ENCODE results near the gene EHD1. TPM values are rescaled to one million over a fixed set of nuclear protein-coding genes. Genes with fewer than 3 reads are reported as not detected.

The EHD1 gene
- polyA plus RNA-seq (2011; rRNA removed) = 25.9 and 27.7 TPM in 2 replicates
- 96.0 and 103 TPM in 2 replicates for polyA plus RNA-seq (2012; cell fraction: cytosol; rRNA removed)
- 153 and 200 TPM in 2 replicates for polyA plus RNA-seq (2012; cell fraction: nucleus; rRNA removed)
- polyA plus RNA-seq (2017; fragmentation: RNase III; extraction: RNeasy Plus Mini Kit Qiagen cat#74134 plus additional on column Dnase treatment) = 37.8 to 52.4 TPM (median 43.4 TPM) in 3 replicates
- polyA minus RNA-seq (2011; rRNA and poly(A)+ RNA removed) = 65.8 and 67.3 TPM in 2 replicates

DNA sequence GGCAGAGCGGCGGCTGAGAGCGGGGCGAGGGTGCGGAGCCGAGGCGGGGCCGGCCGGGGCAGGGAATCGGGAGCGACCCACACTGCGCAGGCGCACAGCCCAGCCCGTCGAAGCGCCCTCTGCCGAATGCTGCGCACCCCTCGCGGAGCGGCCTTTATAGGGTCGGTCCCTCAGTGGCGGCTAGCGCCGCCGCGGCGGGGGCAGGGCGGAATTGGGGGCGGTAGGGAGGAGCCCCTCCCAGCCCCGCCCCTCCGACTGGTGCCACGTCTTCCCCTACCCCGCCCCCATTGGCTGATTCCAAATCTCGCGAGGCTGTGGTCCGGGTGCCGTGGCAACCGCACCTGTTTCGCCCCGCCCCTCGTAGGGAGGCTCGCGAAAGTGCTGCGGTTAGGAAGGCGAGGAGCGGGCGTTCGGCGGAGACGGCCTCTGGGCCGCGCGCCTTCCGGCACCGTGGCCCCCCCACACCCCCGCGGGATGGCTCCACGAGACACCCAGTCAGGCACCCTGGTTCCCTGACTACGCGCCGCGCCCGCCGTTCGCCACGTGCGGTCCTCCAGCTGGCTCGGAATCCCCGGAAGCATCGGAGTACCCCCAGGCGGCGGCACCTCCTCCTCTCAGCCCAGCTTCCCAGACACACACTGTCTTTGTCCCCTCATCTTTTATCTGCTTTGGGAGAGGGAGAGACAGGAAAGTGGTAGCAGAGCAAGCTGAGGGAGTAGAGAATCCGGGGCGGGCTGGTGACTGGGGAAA lies at the start of gene EHD1:
EHD1 (minus strand) TSS at position 128 of the 750 bp plus-strand sequence. CDS start 157 bp downstream, outside the sequence.
- Histone ChIP-seq H3K4me2 (peak within 1 kb of the TSS; percentile 95), H3K4me3 (peak within 1 kb of the TSS; percentile 90), H3K27ac (peak within 1 kb of the TSS; percentile 92 to 97), H3K9me3 (no peaks in the 10 kb centered on the region), H3K4me1 (peaks cover 24% of the 10 kb centered on the region)
- FAIRE-seq (no peak), DNase-seq (ENCODE audit: low read depth in 1 of 2, low spot score in 1 of 2) (peak; percentile 97 to 98), ATAC-seq (peak; percentile 77 to 89)
- 2% methylated on average over 23 of the region's 75 CpGs for WGBS (ENCODE audit: missing lambda C conversion rate)
- POLR2A ChIA-PET = interaction anchor here (0.7 to 4.4 kb wide), 12 partner anchors 9 to 34 kb away, joined by 3 to 27 read pairs (median 4); partner anchors contain the start of gene CDC42BPG
- CTCF ChIA-PET = interaction anchor here (0.9 to 31.5 kb wide), 8 partner anchors 13 to 156 kb away, joined by 3 to 1607 read pairs (median 4); partner anchors contain the start of genes ARL2 and CDC42BPG
- no peak for TF ChIP-seq CBX8 (IDR thresholded peaks at IDR 0.05)
- no peak for TF ChIP-seq ZFP36 (IDR thresholded peaks at IDR 0.05; ENCODE audit: borderline replicate concordance, partially characterized antibody)
- TF ChIP-seq, protein P1, sequence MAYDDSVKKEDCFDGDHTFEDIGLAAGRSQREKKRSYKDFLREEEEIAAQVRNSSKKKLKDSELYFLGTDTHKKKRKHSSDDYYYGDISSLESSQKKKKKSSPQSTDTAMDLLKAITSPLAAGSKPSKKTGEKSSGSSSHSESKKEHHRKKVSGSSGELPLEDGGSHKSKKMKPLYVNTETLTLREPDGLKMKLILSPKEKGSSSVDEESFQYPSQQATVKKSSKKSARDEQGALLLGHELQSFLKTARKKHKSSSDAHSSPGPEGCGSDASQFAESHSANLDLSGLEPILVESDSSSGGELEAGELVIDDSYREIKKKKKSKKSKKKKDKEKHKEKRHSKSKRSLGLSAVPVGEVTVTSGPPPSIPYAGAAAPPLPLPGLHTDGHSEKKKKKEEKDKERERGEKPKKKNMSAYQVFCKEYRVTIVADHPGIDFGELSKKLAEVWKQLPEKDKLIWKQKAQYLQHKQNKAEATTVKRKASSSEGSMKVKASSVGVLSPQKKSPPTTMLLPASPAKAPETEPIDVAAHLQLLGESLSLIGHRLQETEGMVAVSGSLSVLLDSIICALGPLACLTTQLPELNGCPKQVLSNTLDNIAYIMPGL (CRISPR knock-in tag; IDR thresholded peaks at IDR 0.05; ENCODE audit: borderline replicate concordance) = no peak
- TF ChIP-seq HDAC2 (IDR thresholded peaks at IDR 0.05) = no peak
- no peak for TF ChIP-seq ZNF302 (CRISPR knock-in tag; IDR thresholded peaks at IDR 0.05)
- TF ChIP-seq CEBPB (IDR thresholded peaks at IDR 0.05) = no peak
- TF ChIP-seq, protein P2, sequence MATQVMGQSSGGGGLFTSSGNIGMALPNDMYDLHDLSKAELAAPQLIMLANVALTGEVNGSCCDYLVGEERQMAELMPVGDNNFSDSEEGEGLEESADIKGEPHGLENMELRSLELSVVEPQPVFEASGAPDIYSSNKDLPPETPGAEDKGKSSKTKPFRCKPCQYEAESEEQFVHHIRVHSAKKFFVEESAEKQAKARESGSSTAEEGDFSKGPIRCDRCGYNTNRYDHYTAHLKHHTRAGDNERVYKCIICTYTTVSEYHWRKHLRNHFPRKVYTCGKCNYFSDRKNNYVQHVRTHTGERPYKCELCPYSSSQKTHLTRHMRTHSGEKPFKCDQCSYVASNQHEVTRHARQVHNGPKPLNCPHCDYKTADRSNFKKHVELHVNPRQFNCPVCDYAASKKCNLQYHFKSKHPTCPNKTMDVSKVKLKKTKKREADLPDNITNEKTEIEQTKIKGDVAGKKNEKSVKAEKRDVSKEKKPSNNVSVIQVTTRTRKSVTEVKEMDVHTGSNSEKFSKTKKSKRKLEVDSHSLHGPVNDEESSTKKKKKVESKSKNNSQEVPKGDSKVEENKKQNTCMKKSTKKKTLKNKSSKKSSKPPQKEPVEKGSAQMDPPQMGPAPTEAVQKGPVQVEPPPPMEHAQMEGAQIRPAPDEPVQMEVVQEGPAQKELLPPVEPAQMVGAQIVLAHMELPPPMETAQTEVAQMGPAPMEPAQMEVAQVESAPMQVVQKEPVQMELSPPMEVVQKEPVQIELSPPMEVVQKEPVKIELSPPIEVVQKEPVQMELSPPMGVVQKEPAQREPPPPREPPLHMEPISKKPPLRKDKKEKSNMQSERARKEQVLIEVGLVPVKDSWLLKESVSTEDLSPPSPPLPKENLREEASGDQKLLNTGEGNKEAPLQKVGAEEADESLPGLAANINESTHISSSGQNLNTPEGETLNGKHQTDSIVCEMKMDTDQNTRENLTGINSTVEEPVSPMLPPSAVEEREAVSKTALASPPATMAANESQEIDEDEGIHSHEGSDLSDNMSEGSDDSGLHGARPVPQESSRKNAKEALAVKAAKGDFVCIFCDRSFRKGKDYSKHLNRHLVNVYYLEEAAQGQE (IDR thresholded peaks at IDR 0.05) = peak; percentile 90
- TF ChIP-seq POLR2A (IDR thresholded peaks at IDR 0.05; ENCODE audit: low read length) = peak; percentile 95
- TF ChIP-seq MYC (IDR thresholded peaks at IDR 0.05; ENCODE audit: borderline replicate concordance, low read length) = peak; percentile 54; the same call in 1 of the 2 replicates
- TF ChIP-seq PBX3 (IDR thresholded peaks at IDR 0.05) = peak; percentile 57; the same call in 1 of the 2 replicates
- TF ChIP-seq RFX5 (IDR thresholded peaks at IDR 0.05) = no peak
- TF ChIP-seq FOSL2 (IDR thresholded peaks at IDR 0.05) = no peak
- TF ChIP-seq FOSL2 (CRISPR knock-in tag; IDR thresholded peaks at IDR 0.05) = no peak
- TF ChIP-seq MAZ (IDR thresholded peaks at IDR 0.05; ENCODE audit: borderline replicate concordance, low read depth, low read length) = 0 out of 2 replicates have a peak, but pooled peaks have one; percentile 72
- TF ChIP-seq, protein P3, sequence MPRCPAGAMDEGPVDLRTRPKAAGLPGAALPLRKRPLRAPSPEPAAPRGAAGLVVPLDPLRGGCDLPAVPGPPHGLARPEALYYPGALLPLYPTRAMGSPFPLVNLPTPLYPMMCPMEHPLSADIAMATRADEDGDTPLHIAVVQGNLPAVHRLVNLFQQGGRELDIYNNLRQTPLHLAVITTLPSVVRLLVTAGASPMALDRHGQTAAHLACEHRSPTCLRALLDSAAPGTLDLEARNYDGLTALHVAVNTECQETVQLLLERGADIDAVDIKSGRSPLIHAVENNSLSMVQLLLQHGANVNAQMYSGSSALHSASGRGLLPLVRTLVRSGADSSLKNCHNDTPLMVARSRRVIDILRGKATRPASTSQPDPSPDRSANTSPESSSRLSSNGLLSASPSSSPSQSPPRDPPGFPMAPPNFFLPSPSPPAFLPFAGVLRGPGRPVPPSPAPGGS (IDR thresholded peaks at IDR 0.05) = peak; percentile 95; the same call in 2 of the 3 replicates
- TF ChIP-seq EHMT2 (IDR thresholded peaks at IDR 0.05; ENCODE audit: low read depth) = no peak
- no peak for TF ChIP-seq EHF (CRISPR knock-in tag; IDR thresholded peaks at IDR 0.05)
- TF ChIP-seq PHF8 (IDR thresholded peaks at IDR 0.05; ENCODE audit: borderline replicate concordance, low read depth) = peak; percentile 64; the same call in 1 of the 2 replicates
- no peak for TF ChIP-seq FOXS1 (CRISPR knock-in tag; IDR thresholded peaks at IDR 0.05)
- TF ChIP-seq BHLHE40 (IDR thresholded peaks at IDR 0.05; ENCODE audit: low read depth, low read length) = no peak
- no peak for TF ChIP-seq RARB (CRISPR knock-in tag; IDR thresholded peaks at IDR 0.05)
- no peak for TF ChIP-seq KDM1A (IDR thresholded peaks at IDR 0.05; ENCODE audit: low read depth)
- TF ChIP-seq HEYL (CRISPR knock-in tag; IDR thresholded peaks at IDR 0.05) = no peak
- no peak for TF ChIP-seq ZSCAN20 (CRISPR knock-in tag; IDR thresholded peaks at IDR 0.05)
- peak; percentile 26 to 66; a peak in 4 of 5 replicates for TF ChIP-seq RAD21 (conservative IDR thresholded peaks at IDR 0.05 in 1 of 2, IDR thresholded peaks at IDR 0.05 in 1 of 2)
- TF ChIP-seq NR3C1 (IDR thresholded peaks at IDR 0.05) = no peak
- peak; percentile 48; the same call in 1 of the 2 replicates for TF ChIP-seq TP53 (CRISPR knock-in tag; IDR thresholded peaks at IDR 0.05)
- TF ChIP-seq CHD4 (IDR thresholded peaks at IDR 0.05; ENCODE audit: borderline replicate concordance) = no peak
- no peak for TF ChIP-seq POLR2AphosphoS2 (conservative IDR thresholded peaks at IDR 0.05; ENCODE audit: low read length)
- TF ChIP-seq MAFK (IDR thresholded peaks at IDR 0.05; ENCODE audit: partially characterized antibody) = no peak
- TF ChIP-seq SREBF2 (IDR thresholded peaks at IDR 0.05) = no peak
- TF ChIP-seq HES2 (IDR thresholded peaks at IDR 0.05) = no peak
- TF ChIP-seq HOXA7 (CRISPR knock-in tag; IDR thresholded peaks at IDR 0.05) = no peak

Data from A549 (cell line).